A549 (cell line): ENCODE measurements around the gene RPA1. TPM values are rescaled to one million over a fixed set of nuclear protein-coding genes. Genes with fewer than 3 reads are reported as not detected.
A peak's percentile ranks its signal among the peaks of the same experiment; 100 is the strongest.

Experiments used
- ATAC-seq, 2 experiments: fragments of 200-7000 bp in 1 of 2; fragments of >200 bp in 1 of 2; cut with Nextera tagmentation in 1 of 2; cut with Tn5 transposase in 1 of 2; 3 replicates each; pipeline versions ENCODE4 v1.8.0 to v1.9.1; 2018 to 2020; ENCODE audit warnings: mild to moderate bottlenecking in 1 of 2, moderate library complexity in 1 of 2
- CTCF ChIA-PET: fragments of 300-600 bp; sonication (Branson Sonifier 250); formaldehyde crosslinking; extraction: SDS; loops from one replicate; lab custom pipeline; 2021; ENCODE audit warnings: antibody characterized with exemption, inconsistent platforms; lab: Yijun Ruan, JAX
- POLR2A ChIA-PET: fragments of 350-600 bp; formaldehyde crosslinking; extraction: SDS; loops from one replicate; lab custom pipeline; 2021; ENCODE audit warnings: antibody characterized with exemption, inconsistent platforms; lab: Yijun Ruan, JAX
- DNase-seq, 2 experiments: peaks; one replicate each; pipeline versions ENCODE4 v3.0.0 to v3.0.0-alpha.2; 2011 to 2016; ENCODE audit warnings: low read depth in 1 of 2, low spot score in 1 of 2
- FAIRE-seq: peaks from 2 replicates; lab custom pipeline; 2011; peaks lifted over from hg19 to GRCh38; lab: Jason Lieb, UNC
- H3K27ac ChIP-seq, 2 experiments: fragments of >200 bp; sonication (Bioruptor Twin); formaldehyde crosslinking; 3 replicates each; pipeline ENCODE4 v1.5.1; 2016 to 2017
- H3K4me1 ChIP-seq: fragments of >200 bp; sonication (Bioruptor Twin); formaldehyde crosslinking; 3 replicates; pipeline ENCODE4 v1.6.1; 2016
- H3K4me2 ChIP-seq: fragments of >200 bp; sonication (Bioruptor Twin); formaldehyde crosslinking; 3 replicates; pipeline ENCODE4 v1.6.1; 2016
- H3K4me3 ChIP-seq: fragments of >200 bp; sonication (Bioruptor Twin); formaldehyde crosslinking; 3 replicates; pipeline ENCODE4 v1.5.1; 2016
- H3K9me3 ChIP-seq: fragments of >200 bp; sonication (Bioruptor Twin); formaldehyde crosslinking; 3 replicates; pipeline ENCODE4 v1.6.1; 2016
- CTCF ChIP-seq: fragments of >200 bp; sonication (Bioruptor Twin); formaldehyde crosslinking; IDR thresholded peaks from 3 replicates; pipeline ENCODE4 v1.5.1; 2016
- HOXA7 ChIP-seq: fragments of 250-450 bp; sonication (Bioruptor Pico); IDR thresholded peaks from 2 replicates; pipeline ENCODE4 v1.5.0; 2020; ENCODE audit warnings: mild to moderate bottlenecking, moderate library complexity
- HOXB5 ChIP-seq: fragments of 250-450 bp; sonication (Bioruptor Pico); IDR thresholded peaks from 2 replicates; pipeline ENCODE4 v1.5.0; 2020; ENCODE audit warnings: mild to moderate bottlenecking, moderate library complexity
- NFE2L2 ChIP-seq: fragments of 150-350 bp; conservative IDR thresholded peaks from 2 replicates; pipeline ENCODE4 v1.6.1; 2014; ENCODE audit warnings: low read length
- RAD21 ChIP-seq, 2 experiments: fragments of >200 bp in 1 of 2; sonication (Bioruptor Twin) in 1 of 2; formaldehyde crosslinking in 1 of 2; IDR thresholded peaks in 1 of 2; conservative IDR thresholded peaks in 1 of 2; 2 replicates in 1 of 2; 3 replicates in 1 of 2; pipeline ENCODE4 v1.6.1; 2012 to 2018; ENCODE audit warnings: inconsistent platforms in 1 of 2
- REST ChIP-seq: fragments of 200-600 bp; sonication (generic); IDR thresholded peaks from 2 replicates; pipeline ENCODE4 v1.6.1; 2016; ENCODE audit warnings: antibody characterized with exemption, mild to moderate bottlenecking, moderate library complexity
- SMC3 ChIP-seq: fragments of >200 bp; sonication (Bioruptor Twin); formaldehyde crosslinking; IDR thresholded peaks from 3 replicates; pipeline ENCODE4 v1.6.1; 2018; ENCODE audit warnings: inconsistent platforms
- TP53 ChIP-seq: fragments of 250-450 bp; sonication (Bioruptor Pico); IDR thresholded peaks from 2 replicates; pipeline ENCODE4 v1.5.0; 2021; ENCODE audit warnings: mild to moderate bottlenecking, moderate library complexity
- USF2 ChIP-seq: fragments of 450-650 bp; IDR thresholded peaks from 2 replicates; pipeline ENCODE4 v1.6.1; 2014; ENCODE audit warnings: antibody characterized with exemption
- WGBS: methylation state at CpG from one replicate; pipeline ENCODE4 v1.1.6; 2017; ENCODE audit errors: missing lambda C conversion rate; 5-methylcytosine and 5-hydroxymethylcytosine counted together
- polyA plus RNA-seq, 4 experiments: library from polyadenylated mRNA; depleted of rRNA in 3 of 4; stranded (reverse); fragments of >200 nt; fragmentation: RNase III in 1 of 4; extraction: RNeasy Plus Mini Kit Qiagen cat#74134 plus additional on column Dnase treatment in 1 of 4; gene quantifications; 2 replicates in 3 of 4; 3 replicates in 1 of 4; pipeline ENCODE4 v1.2.3, GENCODE V29; 2011 to 2017

Gene RPA1
- polyA plus RNA-seq, 2 of the 4 experiments (the other 2 are of a cell fraction): 72.2 to 136 TPM

DNA sequence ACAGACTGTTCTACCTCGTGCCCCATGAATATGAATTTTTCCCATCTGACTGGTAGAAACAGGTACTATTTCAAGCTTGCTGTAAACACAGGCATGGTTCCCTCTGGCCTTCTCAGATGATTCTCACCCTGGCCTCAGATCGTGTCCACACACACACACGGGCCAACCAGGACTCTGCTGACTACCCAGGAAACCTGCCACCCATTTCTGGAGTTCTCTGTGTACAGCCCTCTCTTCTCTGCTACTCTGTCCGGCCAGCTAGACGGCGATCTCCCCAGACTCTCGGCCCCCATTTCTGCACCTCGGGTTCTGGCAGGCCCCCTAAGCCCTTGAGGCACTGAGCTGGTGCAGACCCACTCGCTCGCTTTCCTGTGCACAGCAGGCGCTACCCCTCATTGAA is 31.2 kb downstream of the RPA1 start:
- TF ChIP-seq SMC3: no peak
- TF ChIP-seq, all 56 proteins: peak for 0
- no peak for FAIRE-seq
- Histone ChIP-seq H3K4me1 (no peaks in the 10 kb centered on the region), H3K9me3 (no peaks in the 10 kb centered on the region), H3K27ac (no peak overlapping the region), H3K4me2 (no peak overlapping the region), H3K4me3 (no peak overlapping the region)
- no peak for DNase-seq
- POLR2A ChIA-PET: interaction anchor here (1.8 kb wide), 1 partner anchor 144 kb away, joined by 6 read pairs; no protein-coding TSS in a partner anchor
- ATAC-seq: no peak
- 91% methylated on average over 11 of the region's 11 CpGs for WGBS
- CTCF ChIA-PET: interaction anchor here (0.6 to 1.4 kb wide), 4 partner anchors 9 to 165 kb away, joined by 3 to 7 read pairs (median 4); no protein-coding TSS in a partner anchor

DNA sequence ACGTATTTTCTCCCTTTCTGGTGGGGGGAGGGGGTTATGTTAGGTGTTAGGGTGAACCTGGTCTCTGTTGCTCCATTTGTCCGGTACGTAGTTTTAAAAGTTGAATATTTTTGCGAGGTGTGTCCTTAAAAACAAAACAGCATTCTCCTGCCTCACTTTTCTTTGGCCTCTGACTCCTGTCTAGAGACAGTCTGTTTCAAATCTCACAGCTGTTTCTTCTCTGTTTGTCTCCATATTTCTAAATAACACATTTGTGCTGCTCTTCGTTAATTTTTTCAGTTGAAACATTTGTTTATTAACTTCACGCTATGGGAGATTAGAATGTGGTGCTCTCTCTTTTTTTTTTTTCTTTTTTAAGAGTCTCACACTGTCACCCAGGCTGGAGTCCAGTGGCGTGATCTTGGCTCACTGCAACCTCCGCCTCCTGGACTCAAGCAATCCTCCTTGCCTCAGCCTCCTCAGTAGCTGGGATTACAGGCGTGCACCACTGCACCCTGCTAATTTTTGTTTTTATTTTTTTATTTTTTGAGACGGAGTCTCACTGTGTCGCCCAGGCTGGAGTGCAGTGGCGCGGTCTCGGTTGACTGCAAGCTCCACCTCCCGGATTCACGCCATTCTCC is 31.7 kb downstream of the RPA1 start:
- TF ChIP-seq HOXB5 (CRISPR knock-in tag) (no peak), REST (no peak), NFE2L2 (no peak), TP53 (CRISPR knock-in tag) (no peak), USF2 (no peak)
- ChIA-PET POLR2A (interaction anchor here (1.8 kb wide), 1 partner anchor 144 kb away, joined by 6 read pairs; no protein-coding TSS in a partner anchor), CTCF (interaction anchor here (0.6 to 5.1 kb wide), 6 partner anchors 8 to 165 kb away, joined by 3 to 52 read pairs (median 6); no protein-coding TSS in a partner anchor)
- DNase-seq: no peak
- no peak overlapping the region for H3K27ac ChIP-seq
- no peaks in the 10 kb centered on the region for H3K4me1 ChIP-seq
- no peaks in the 10 kb centered on the region for H3K9me3 ChIP-seq
- no peak overlapping the region for H3K4me2 ChIP-seq
- H3K4me3 ChIP-seq: no peak overlapping the region
- no peak for ATAC-seq
- 96% methylated on average over 16 of the region's 16 CpGs for WGBS
- no peak for FAIRE-seq

GRCh38 chr17:1865252-1866037 is 35.6 kb downstream of the RPA1 start:
- Histone ChIP-seq H3K4me1 (no peaks in the 10 kb centered on the region), H3K4me2 (no peak overlapping the region), H3K27ac (no peak overlapping the region), H3K4me3 (no peak overlapping the region), H3K9me3 (no peaks in the 10 kb centered on the region)
- ChIA-PET POLR2A (interaction anchor here (2.4 kb wide), 1 partner anchor 149 kb away, joined by 13 read pairs; no protein-coding TSS in a partner anchor), CTCF (interaction anchor here (0.6 to 5.1 kb wide), 36 partner anchors 9 to 379 kb away, joined by 3 to 52 read pairs (median 4); partner anchors contain the start of genes DPH1, RPA1, SMYD4 and WDR81)
- DNase-seq (peak; percentile 51 to 72), ATAC-seq (peak; percentile 54 to 84; a peak in 5 of 6 replicates), FAIRE-seq (peak; percentile 32)
- WGBS: 54% methylated on average over 17 of the region's 17 CpGs
- TF ChIP-seq CTCF (peak; percentile 91), SMC3 (peak; percentile 65), HOXA7 (CRISPR knock-in tag) (no peak), RAD21 (conservative IDR thresholded peaks at IDR 0.05 in 1 of 2, IDR thresholded peaks at IDR 0.05 in 1 of 2) (peak; percentile 67 to 71)
